GM19025 (cell line): ENCODE results near the gene CBFA2T3.

Experiments
- ATAC-seq: cut with Tn5 transposase; IDR thresholded peaks from one replicate; pipeline ENCODE4 v1.9.1; 2021; ENCODE audit warnings: mild to moderate bottlenecking, low read depth, moderate library complexity; ENCODE audit not compliant: unreplicated experiment

Gene CBFA2T3

GRCh38 chr16:89000207-89000959 lies 23.4 kb upstream of the CBFA2T3 start:
- ATAC-seq: no peak

DNA sequence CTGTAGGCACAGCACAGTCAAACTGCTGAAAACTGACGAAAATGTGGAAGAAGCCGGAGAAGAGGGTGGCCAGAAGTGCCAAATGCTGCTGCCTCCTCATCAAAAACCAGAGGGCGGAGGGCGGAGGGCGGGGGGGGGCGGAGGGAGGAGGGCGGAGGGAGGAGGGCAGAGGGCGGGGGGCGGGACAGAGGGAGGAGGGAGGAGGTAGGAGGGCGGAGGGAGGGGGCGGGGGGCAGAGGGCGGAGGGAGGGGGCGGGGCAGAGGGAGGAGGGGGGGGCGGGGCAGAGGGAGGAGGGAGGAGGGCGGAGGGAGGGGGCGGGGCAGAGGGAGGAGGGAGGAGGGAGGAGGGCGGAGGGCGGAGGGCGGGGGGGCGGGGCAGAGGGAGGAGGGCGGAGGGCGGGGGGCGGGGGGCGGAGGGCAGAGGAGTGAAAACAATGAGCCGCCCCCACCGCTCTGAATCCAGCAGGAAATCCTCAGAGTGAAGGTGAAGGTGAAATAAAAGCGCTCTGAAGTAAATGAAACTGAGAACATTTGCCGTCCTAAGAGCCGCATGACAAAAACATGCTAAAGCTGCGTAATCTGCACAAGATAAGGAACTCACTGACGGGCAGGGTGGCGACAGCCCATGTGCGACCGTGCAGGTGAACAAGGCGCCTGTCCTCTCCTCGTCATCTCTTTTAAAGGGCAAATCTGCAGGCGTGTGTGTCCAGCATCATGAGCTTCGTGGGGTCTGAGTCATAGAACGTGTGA lies 22.6 kb upstream of the CBFA2T3 start:
- no peak for ATAC-seq

DNA sequence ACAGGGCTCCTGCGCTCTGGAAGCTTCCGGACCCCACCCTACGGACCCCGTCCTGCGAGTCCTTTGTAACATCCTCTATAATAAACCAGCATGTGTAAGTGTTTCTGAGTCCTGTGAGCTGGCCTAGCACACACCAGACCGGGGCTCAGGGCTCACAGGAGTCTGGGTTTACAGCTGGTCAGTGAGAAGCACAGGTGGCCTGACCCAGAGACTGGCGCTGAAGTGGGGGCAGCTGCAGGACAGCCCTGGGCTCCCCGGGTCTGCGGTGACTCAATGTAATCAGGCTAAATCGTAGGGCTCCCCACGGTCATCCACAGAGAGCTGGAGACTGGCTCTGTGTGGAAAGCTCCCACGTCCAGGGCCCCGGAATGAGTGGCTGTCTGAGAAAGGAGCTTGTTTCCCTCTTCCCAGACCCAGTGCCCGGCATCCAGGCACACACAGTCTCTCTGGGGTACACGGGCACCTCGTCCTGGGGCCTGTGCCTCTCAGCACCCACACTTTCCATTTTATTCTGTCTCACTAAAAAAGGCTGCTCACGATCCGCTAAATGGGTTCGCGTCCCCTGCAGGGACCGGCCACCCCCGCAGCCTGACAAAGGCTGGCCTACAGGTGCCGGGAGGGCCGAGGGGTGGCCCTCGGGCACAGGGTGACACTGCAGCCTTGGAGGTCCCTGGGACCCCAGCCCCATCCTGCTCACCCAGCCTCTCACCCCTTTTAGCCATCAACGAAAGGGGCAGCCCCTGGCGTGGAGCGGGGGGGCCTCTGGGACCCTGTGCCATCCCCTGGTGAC lies 18.9 kb upstream of the CBFA2T3 start:
- ATAC-seq: no peak

DNA sequence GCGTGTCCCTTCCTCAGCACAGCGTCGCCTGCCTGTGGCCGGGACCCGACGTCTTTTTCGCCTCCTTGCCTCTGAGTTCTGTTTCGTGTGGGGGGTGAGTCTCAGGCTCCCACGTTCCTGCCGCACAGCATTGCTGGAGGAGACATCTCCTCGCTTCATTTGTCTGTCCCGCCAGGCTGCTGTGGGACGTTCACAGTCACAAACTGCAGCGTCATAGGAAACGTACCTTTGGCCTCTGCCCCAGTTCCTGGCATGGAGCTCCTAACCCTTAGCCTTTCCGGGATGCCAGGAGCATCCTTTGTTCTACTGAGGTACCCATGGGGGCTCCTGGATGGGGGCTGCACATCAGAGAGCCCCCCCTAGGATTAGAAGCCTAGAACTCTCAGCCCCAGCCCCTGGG lies 18.2 kb upstream of the CBFA2T3 start:
- no peak for ATAC-seq

- ATAC-seq: no peak
Observed at GRCh38 chr16:88994695-88995094, 17.7 kb upstream of the CBFA2T3 start.

DNA sequence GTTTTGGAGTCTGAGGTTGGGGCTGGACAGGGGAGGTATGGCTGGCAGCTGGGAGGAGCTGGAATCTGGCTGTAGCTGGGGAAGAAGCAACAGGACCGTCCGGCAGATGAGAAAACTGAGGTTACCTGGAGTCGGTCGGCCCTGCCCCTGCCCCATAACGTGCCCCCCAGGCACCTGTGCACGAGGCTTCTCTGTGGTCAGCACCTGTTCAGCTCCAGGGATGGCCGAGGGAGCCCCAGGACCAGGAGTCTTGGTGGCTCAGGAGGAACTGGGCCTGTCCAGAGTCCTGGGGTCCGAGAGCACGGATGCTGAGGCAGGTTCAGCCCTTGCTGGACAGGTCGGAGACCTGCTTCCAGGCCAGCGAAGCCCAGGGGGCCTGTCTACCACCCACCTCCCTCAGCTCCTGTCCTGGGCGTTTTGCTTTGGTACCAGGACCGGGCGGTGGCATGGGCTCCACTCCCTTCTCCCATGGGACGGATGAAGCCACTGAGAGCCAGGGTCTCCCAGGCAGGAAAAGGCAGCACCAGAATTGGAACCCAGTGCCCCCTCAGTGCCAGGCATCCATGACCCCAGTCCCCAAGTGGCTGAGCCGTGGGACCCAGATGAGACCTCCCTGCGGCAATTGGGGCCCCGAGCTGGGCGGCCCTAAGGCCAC lies 17.1 kb upstream of the CBFA2T3 start:
- ATAC-seq: no peak

- no peak for ATAC-seq
Observed at GRCh38 chr16:88993166-88993761, 16.3 kb upstream of the CBFA2T3 start.

DNA sequence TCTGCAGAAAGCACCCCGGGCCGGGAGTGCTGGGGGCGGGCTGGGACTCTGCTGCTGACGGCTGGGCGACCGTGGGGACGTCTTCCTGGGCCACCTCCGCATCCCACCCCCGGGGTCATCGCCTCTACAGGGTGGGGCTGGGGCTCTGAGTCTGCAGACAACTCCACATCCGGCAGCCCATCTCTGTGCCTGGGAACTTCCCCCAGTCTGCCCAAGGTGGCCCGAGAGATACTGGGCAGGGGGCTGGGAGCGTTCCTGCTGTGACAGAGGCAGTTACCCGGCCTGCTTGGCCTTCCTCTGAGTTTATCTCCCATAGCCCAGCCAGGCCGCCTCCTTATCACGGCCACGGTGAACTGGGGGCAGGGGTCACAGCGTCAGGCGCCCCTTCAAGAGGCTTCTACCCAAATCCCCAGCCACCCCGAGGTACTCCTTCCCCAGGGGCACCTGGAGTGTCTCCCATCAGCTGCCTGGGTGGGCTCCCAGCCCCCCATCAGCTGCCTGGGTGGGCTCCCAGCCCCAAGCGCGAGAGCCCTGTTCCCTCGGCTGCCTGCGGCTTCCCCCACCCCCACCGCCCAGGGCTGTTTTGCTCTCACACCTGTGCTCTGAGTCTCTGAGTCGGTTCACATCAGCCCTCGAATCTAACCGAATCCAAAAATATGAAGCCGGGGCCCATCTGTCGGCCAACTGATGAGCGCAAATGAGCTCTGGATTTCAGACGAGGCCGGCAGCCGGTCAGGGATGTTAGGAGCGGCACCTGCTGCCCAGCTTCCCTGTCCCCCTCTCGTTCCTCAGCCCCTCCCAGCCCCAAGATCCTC lies 15.6 kb upstream of the CBFA2T3 start:
- ATAC-seq: no peak

- no peak for ATAC-seq
Observed at GRCh38 chr16:88991813-88992350, 14.9 kb upstream of the CBFA2T3 start.

DNA sequence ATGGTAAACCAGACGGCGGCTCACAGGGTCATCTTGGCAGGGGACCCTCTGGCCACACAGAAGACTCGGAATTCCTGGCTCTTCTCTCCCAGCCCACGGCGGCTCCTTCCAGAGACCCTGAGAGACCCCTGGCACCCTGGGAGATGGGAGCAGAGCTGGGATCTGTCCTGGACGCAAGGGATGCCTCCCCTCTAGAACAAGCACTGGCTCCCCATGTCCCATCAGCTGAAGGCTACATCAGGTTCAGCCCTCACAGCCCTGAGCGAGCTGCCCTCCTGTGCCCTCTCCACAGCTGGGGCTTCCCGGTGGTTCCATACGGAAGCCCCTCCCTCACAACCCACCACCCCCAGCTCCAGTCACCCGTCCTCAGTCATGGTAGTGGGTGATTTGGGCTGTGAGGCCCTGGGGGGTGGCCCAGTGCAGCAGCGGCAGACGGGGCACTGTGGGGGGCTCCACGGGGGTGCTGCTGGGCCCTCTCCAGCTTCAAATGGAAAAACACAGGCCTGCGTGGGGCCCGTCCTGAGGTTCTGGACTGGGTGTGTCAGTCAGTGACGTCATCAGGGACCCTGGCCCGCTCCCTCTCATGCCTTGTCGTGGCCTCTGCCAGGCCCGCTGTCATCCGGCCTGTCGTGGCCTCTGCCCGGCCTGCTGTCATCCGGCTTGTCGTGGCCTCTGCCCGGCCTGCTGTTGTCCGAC lies 13.0 kb upstream of the CBFA2T3 start:
- no peak for ATAC-seq

GRCh38 chr16:88988980-88989811 lies 12.2 kb upstream of the CBFA2T3 start:
- ATAC-seq: no peak

GRCh38 chr16:88985521-88985920 lies 8.5 kb upstream of the CBFA2T3 start:
- ATAC-seq: no peak

GRCh38 chr16:88983771-88984687 lies 7.0 kb upstream of the CBFA2T3 start:
- no peak for ATAC-seq

DNA sequence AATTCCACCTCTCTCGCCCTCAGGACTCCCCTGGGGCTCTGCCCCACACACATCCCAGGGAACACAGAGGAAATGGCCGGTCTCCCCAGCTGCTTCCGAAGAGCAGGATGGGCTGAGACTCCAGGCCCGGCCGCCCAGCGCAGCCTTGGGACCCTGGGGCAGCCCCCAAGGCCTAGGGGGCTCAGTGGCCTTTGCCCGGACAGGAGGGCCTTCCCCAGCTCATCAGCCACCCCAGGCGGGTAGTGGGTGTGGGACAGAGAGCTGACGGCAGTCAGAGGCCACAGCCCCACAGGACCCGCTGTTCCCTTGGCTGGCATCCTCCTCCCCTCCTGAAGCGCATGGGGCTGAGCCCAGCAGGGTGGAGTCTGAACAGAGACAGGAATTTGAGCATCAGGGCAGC lies 6.2 kb upstream of the CBFA2T3 start:
- ATAC-seq: no peak

DNA sequence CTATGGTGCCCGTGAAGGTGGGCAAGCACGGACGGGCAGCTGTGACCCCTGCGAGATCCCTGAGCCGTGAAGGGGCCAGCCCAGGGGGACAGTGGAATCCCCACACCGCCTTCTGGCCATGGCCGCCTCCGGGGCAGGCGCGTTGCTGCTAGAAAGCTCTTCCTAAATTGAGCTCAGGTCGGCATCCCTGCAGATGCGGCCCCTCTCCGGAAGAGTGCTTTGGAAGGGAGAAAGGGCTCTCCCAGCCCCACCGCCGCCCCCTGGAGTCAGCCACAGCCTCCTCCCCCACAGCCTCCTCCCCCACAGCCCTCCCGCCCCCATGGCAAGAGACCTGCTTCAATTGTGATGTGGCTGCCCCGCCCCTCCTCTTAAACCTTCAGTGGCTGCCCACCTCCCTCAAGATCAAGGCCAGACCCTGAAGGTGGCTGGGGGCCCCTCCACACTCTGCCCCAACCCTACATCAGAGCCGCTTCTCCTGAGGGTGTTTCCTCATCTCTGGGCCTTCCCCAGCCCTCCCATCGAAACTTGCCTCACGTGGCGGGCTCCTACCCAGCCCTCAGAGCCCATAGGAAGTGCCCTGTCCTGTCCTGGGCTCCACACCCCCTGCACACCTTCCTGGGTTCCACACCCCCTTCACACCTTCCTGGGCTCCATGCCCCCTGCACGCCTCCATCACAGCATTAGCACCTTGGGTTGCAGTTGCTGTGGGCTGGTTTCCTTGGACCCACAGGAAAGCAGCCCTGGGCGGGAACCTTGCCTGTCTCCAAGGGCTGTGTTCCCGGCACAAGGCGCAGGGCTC lies 5.5 kb upstream of the CBFA2T3 start:
- ATAC-seq: no peak
